Stimulated activated CD4-positive, alpha-beta T cell treated with anti-CD3 and anti-CD28 coated beads, Interleukin-12 subunit alpha, Interleukin-12 subunit beta, amount 100 ng/mL, for 48 hours (primary cell): ENCODE measurements around the gene MTR.

Experiments
- DNase-seq, 3 donors: peaks; one replicate each; pipeline ENCODE4 v3.0.0-alpha.2; 2020; ENCODE audit warnings: low read depth in 2 of 3, low spot score in 1 of 3

Gene MTR

DNA sequence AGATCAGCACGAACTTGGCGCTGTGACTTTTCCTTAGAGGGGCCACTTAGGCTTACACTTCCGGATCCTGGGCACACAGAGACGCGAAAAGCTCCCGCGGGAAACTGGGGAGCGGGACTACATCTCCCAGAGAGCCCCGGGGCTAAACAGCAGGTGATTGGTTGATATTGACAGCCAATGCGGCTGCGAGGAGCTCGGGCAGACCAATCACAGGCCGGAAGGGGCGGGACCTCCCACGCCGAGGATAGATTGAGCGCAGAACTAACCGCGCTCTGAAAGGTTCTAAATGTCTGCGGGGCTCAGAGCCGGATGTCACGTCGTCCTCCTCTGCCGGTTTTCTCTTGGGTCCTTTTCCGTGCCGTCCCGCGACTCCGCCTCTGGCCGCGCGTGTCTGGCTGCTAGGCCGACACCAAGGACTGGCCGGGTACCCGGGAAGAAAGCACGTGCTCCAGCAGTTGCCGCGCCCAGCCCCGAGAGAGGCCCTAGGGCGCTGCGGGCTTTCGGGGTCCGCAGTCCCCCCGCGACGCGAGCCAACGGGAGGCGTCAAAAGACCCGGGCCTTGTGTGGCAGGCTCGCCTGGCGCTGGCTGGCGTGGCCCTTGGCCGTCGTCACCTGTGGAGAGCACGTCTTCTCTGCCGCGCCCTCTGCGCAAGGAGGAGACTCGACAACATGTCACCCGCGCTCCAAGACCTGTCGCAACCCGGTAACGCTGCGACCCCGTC lies at the start of gene MTR:
Gene MTR, plus strand, starts transcription at position 258 of the 722 bp plus-strand sequence. Its CDS starts 412 bp downstream, at position 670.
- peak; percentile 93 to 97 (median 95) for DNase-seq

DNA sequence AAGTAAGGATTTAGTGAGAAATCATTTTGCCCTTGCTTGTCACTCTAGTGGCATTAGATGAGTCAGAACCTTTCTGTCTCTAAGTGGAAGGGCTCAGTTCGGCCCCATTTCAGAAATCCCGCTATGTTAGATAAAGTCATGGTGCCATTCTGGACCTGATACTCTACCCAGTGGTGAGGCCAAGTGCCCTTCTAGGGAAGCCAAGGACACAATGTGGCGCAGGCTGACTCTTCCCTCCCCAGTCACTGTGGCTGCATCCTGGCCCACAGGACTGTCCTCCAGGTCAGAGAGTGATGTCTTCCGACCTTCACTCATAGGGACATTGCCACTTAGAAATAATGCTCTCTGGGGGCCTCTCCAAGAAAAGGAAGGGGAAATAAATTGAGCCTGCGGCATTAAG lies 48.3 kb upstream of the MTR start:
- DNase-seq, result no peak

- no peak for DNase-seq
Observed at GRCh38 chr1:236747311-236747985, 47.6 kb upstream of the MTR start.

GRCh38 chr1:236748268-236748870 lies 46.7 kb upstream of the MTR start:
- DNase-seq, result no peak

- DNase-seq, result no peak
Observed at GRCh38 chr1:236750928-236751327, 44.2 kb upstream of the MTR start.

DNA sequence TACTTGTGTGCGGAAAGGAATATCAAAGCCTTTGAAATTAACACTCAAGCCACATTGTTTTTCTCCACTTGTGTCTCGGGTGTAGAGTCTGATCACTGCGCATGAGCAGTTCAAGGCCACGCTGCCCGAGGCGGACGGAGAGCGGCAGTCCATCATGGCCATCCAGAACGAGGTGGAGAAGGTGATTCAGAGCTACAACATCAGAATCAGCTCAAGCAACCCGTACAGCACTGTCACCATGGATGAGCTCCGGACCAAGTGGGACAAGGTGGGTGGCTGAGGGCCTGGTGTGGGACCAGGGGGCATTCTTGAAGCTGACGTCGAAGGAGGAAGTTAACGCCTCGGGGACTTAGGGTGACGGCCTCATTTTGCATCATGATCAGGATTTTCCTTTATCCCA lies 43.7 kb upstream of the MTR start:
- no peak for DNase-seq

DNA sequence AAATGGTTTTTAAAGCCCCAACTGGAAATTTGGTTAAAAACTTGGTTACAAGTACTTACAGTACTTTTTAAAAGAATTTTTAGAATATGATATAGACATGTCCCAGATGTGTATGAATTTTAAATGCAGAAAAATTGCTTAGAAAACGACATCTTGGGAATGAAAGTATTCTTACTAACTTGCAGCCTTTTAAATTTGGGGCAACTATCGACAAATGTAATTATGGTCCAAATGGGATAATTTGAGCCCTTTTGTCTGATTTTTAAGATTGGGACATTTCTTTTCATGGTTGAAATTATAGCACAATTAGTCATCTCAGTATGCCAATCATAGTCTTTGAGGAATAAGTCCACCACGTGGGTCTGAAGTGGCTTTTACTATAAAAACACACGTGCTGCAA lies 43.2 kb upstream of the MTR start:
- no peak for DNase-seq

GRCh38 chr1:236753516-236753915 lies 41.6 kb upstream of the MTR start:
- DNase-seq, result no peak

- DNase-seq, result no peak
Observed at GRCh38 chr1:236753964-236754363, 41.1 kb upstream of the MTR start.

DNA sequence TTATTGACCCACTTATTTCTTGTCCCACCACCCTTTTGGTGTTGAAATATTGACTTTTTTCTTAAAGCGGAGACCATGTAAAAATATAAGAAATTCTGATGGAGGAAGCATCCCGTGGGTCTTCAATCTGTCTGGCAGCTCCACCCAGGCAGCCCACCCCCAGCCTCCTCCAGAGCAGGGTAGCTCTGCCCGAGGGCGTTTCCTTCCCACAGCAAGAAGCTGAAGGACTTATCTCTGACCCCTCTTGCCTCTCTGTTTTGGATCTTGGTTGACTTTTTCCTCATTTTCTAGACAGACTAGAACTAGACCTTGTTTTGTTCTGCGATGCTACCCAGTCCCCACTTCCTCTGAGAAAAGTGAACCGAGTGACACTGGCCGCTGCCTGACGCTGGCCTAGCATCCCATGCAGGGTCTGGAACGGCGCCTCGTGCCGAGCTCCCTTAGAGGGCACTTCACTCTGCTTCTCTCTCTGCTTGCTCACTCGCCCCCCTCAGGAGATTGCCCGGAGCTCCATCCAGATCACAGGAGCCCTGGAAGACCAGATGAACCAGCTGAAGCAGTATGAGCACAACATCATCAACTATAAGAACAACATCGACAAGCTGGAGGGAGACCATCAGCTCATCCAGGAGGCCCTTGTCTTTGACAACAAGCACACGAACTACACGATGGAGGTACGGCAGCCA lies 40.4 kb upstream of the MTR start:
- no peak for DNase-seq

- no peak for DNase-seq
Observed at GRCh38 chr1:236757640-236758039, 37.5 kb upstream of the MTR start.

DNA sequence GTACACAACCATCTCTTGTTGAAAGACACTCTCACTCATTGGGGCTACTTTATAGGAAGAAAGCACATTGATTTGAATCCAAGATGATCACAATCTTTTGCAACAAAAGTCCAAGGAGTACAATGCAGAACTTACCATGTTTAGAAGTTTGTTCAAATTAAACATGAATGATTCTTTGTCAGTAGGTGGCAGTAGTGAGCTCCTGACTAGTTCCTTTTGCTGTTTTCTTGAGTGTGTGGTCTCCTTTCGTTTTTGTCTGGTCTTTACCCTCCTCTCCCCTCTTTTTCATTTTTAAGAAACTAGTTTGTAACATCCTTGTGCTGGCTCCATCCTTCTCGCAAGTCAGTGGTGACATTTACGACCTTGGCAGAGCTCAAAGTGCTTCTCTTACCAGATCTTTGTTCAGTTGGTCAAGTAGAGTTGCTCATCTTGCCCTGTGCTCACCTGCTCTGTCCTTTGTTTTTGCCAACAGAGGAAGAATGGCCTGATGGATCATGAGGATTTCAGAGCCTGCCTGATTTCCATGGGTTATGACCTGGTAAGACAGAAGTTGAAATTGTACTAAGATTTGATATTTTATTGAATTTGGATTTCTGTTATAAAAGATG lies 35.7 kb upstream of the MTR start:
- DNase-seq, result peak in 1 of 3 donors; percentile 41

GRCh38 chr1:236760480-236760879 lies 34.6 kb upstream of the MTR start:
- DNase-seq, result no peak

GRCh38 chr1:236760986-236761385 lies 34.1 kb upstream of the MTR start:
- DNase-seq, result no peak

DNA sequence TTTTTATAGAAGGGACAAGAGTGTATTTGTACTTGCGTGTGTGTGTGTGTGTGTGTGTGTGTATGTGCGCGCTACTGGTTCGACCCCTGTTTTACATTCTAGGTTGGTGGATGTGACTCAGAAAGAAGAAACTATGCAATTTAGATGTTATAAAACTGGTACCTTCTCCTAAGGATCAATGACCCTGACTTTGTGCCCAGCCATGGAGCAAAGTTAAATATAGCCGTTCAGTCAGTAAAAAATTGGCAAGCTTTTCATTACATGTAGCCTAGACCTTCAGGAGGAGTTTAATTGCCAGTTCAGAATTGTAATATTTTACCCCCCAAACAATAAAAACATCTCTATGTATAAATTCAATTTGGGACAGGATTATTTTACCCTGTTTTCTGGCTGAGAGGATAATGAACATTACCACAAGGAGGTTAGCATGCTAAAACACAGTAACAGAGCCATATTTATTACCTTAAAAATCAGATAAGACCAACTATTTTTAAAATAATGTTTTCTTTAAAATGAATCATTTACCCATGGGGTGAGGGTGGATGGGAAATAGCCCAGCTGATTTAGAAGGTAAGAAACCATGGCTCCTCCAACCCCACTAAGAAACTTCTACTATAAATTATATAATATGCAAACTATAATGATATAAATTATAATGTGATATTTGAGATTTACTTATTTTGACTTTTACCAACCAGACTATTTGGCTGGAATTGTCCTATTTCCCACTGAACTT lies 33.5 kb upstream of the MTR start:
- DNase-seq, result no peak

GRCh38 chr1:236762410-236762809 lies 32.7 kb upstream of the MTR start:
- no peak for DNase-seq

GRCh38 chr1:236765831-236766230 lies 29.3 kb upstream of the MTR start:
- DNase-seq, result no peak

DNA sequence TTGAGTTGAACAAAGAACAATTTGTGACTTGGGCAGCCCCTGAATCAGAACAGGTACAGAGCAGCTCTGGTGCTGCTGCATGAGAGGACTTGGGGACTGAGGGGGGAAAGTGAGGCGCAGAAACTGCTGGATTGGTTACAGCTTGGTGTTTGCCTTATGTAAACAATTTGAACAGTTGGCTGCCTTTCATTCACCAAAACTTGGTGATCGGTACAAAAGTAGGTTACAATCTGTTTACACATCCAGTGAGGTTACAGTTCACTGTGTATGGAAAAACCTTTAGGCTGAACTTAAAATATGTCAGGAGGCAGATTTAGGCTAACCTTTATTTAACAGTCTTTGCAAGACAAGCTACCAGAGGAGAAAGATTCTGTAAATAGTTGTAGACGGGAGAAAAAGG lies 28.6 kb upstream of the MTR start:
- DNase-seq, result no peak

DNA sequence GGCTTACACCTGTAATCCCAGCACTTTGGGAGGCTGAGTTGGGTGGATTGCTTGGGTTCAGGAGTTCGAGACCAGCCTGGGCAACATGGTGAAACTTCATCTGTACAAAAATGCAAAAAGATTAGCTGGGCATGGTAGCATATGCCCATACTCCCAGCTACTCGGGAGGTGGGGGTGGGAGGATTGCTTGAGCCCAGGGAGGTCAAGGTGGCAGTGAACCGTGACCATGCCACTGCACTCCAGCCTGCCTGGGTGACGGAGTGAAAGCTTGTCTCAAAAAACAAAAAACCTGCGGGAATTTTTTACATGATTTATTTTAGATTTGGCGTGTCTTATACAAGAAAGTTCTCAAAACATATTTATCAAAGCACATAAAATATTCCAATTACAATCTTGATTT lies 27.8 kb upstream of the MTR start:
- no peak for DNase-seq

GRCh38 chr1:236768601-236769000 lies 26.5 kb upstream of the MTR start:
- no peak for DNase-seq

GRCh38 chr1:236773919-236774318 lies 21.2 kb upstream of the MTR start:
- no peak for DNase-seq
